Activated naive CD4-positive, alpha-beta T cell treated with anti-CD3 and anti-CD28 coated beads for 36 hours (primary cell): ENCODE measurements around the gene PDE1A. TPM values are rescaled to one million over a fixed set of nuclear protein-coding genes. Genes with fewer than 3 reads are reported as not detected.

Source experiments
- CTCF ChIA-PET: fragments of 350-600 bp; sonication (Branson Sonifier 250); formaldehyde crosslinking; loops from one replicate; lab custom pipeline; 2021; ENCODE audit warnings: antibody characterized with exemption; lab: Charles Lee
- DNase-seq: peaks from one replicate; pipeline ENCODE4 v3.0.0-alpha.2; 2020
- H3K27ac Mint-ChIP-seq: one replicate; pipeline ENCODE4 v1.8.0; 2021; ENCODE audit warnings: mild to moderate bottlenecking, mixed read lengths
- H3K27me3 Mint-ChIP-seq: one replicate; pipeline ENCODE4 v1.8.0; 2021; ENCODE audit warnings: low read depth, mixed read lengths
- H3K36me3 Mint-ChIP-seq: one replicate; pipeline ENCODE4 v1.8.0; 2021; ENCODE audit warnings: low read depth, mixed read lengths
- H3K4me1 Mint-ChIP-seq: one replicate; pipeline ENCODE4 v1.8.0; 2021; ENCODE audit warnings: low read depth, mixed read lengths
- H3K4me3 Mint-ChIP-seq: one replicate; pipeline ENCODE4 v1.8.0; 2021; ENCODE audit warnings: mild to moderate bottlenecking, moderate library complexity, mixed read lengths
- H3K9me3 Mint-ChIP-seq: one replicate; pipeline ENCODE4 v1.8.0; 2021; ENCODE audit warnings: mixed read lengths
- intact Hi-C: fragments of 100-400 bp; cut with micrococcal nuclease; formaldehyde crosslinking; loops from one replicate; pipeline ENCODE4 v1.15.1; 2023
- total RNA-seq, 2 experiments: library from RNA; stranded (reverse); gene quantifications; one replicate each; pipeline ENCODE4 v1.2.3, GENCODE V29; 2021

The PDE1A gene
- total RNA-seq, 2 experiments from 2014 or later = not detected

- no peaks in the 10 kb centered on the region for H3K9me3 Mint-ChIP-seq
- no peak overlapping the region for H3K27ac Mint-ChIP-seq
- no peak for DNase-seq
- H3K27me3 Mint-ChIP-seq = no peaks in the 10 kb centered on the region
- CTCF ChIA-PET = no interaction called here
- intact Hi-C loops = no loop called here
- no peaks in the 10 kb centered on the region for H3K4me1 Mint-ChIP-seq
- H3K36me3 Mint-ChIP-seq = no peaks in the 10 kb centered on the region
- H3K4me3 Mint-ChIP-seq = no peak overlapping the region
Measured at GRCh38 chr2:182366628-182367027, 60.2 kb downstream of the PDE1A start.

DNA sequence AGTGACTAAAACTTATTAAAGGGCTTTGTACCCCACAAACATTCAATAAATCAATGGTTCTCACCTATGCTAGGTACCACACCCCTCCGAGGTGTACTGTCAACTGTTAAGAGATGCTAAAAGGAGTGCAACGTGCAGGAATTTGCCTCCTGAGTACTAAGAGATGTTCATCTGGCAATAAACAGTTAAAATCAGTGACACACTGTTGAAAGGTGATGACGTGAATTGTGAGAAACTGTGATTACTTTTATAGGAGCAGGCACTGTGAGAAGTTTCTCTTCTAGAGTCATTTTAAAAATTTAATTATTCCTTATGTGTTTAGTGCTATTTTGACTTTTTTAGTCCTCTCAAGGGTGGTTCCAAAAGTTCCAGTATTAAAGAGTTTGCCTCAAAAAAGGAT, 61.0 kb downstream of the PDE1A start:
- no peak overlapping the region for H3K4me3 Mint-ChIP-seq
- H3K9me3 Mint-ChIP-seq = no peaks in the 10 kb centered on the region
- CTCF ChIA-PET = no interaction called here
- H3K27me3 Mint-ChIP-seq = no peaks in the 10 kb centered on the region
- no peaks in the 10 kb centered on the region for H3K4me1 Mint-ChIP-seq
- DNase-seq = no peak
- intact Hi-C loops = no loop called here
- no peak overlapping the region for H3K27ac Mint-ChIP-seq
- H3K36me3 Mint-ChIP-seq = no peaks in the 10 kb centered on the region

DNA sequence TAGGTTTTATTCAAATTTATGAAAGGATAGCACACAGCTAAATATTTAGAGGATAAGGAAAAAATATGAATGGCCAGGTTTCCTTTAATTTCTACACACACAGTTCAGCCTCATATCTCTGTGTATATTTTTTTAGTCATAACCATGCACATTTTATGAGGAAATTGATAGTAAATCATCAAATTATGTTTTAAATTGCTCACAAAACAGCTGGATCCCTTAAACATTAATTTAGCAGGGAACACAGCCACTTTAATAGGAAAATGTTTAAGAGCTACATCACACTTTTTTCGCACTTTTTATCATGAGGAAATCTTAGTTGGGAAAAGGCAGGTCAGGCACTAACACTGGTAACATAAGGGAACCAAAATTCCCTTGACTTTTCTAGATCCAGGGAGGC, 65.4 kb downstream of the PDE1A start:
- H3K36me3 Mint-ChIP-seq = no peaks in the 10 kb centered on the region
- no peaks in the 10 kb centered on the region for H3K4me1 Mint-ChIP-seq
- no peak overlapping the region for H3K4me3 Mint-ChIP-seq
- CTCF ChIA-PET = no interaction called here
- H3K27ac Mint-ChIP-seq = no peak overlapping the region
- DNase-seq = no peak
- no peaks in the 10 kb centered on the region for H3K27me3 Mint-ChIP-seq
- no peaks in the 10 kb centered on the region for H3K9me3 Mint-ChIP-seq
- intact Hi-C loops = no loop called here

GRCh38 chr2:182360663-182361260, 66.1 kb downstream of the PDE1A start:
- Mint-ChIP-seq H3K36me3 (no peaks in the 10 kb centered on the region), H3K27ac (no peak overlapping the region)
- intact Hi-C loops = no loop called here

DNA sequence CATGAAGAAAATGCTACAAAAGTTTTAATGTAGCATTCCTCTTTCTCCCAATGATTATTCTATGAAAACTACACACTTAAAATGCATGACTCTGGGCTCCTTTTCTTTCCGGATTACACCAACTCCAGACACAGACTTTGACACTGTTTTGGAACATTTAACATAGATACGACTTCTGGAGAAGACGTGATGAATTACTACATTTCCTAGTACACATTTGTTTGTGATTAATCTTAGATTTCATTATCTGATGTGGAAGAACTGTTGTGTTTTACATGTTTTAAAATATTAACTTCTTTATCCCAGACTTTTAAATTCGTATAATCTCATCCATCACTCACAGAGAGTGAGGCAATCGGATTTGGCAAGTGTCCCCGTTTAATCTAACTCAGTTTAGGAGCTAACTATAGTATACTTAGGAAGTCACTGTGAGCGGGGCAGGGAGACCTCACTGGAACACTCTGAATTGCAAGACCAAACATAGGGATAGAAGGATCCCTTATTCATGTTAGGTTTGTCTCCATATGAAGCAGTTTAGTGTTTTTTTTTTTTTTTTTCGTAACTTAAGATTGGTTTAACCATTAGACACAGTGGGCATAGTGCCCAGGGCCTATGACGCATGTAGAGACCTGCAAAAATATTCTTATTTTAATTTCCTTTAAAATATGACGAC, 66.7 kb downstream of the PDE1A start:
- no peak overlapping the region for H3K27ac Mint-ChIP-seq
- no peak for DNase-seq
- no peaks in the 10 kb centered on the region for H3K36me3 Mint-ChIP-seq
- no peaks in the 10 kb centered on the region for H3K9me3 Mint-ChIP-seq
- CTCF ChIA-PET = interaction anchor here (0.6 kb wide), 1 partner anchor 1061 kb away, joined by 4 read pairs; no protein-coding TSS in a partner anchor
- intact Hi-C loops = no loop called here
- no peak overlapping the region for H3K4me3 Mint-ChIP-seq
- H3K4me1 Mint-ChIP-seq = no peaks in the 10 kb centered on the region
- no peaks in the 10 kb centered on the region for H3K27me3 Mint-ChIP-seq

More at GRCh38 chr2:182360663-182361260, 66.1 kb downstream of the PDE1A start:
- H3K27me3 Mint-ChIP-seq = no peaks in the 10 kb centered on the region
- H3K4me1 Mint-ChIP-seq = no peaks in the 10 kb centered on the region
- CTCF ChIA-PET = no interaction called here
- DNase-seq = no peak
- no peak overlapping the region for H3K4me3 Mint-ChIP-seq
- H3K9me3 Mint-ChIP-seq = no peaks in the 10 kb centered on the region

DNA sequence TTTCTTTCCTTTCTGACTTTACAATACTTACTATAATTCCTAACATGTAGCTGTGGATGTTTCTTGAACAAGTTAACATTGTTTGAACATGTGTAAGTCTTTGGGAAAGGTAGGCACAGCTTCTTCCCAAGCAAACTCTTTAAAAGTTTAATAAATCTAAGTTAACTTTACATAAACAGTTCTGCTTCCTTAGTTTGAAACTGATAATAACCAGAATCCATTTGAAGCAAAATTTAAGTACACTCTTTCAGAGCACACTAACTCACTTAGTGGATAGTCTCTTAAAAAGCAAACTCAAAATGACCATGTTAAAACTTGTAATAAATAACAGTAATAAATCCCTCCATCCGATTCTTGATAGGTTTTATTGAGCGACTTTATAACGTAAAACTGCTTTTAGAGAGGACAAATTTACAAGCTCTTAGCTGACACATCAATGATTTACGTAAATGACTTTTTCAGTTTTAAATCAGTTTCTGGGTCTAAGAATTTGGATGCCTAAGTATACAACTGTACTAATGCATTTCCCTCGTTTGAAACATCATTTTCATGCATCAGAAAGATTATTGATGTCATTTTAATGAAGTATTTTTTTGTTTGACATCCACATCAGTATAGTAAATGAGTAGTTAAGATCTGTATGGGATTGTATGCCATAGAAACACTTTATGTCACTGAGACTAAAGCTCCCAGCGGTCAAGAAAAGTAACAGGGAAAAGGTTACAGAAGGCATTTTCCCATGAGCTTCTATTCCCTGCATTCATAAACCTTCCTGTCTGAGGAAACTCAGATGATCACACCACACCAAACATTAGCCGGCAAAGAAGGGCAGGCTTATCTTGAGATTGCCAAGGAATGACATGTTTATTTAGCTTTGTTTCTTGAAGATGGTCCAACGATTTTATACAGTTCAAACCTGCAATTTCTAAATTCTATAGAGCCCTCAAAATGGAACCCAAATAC, 67.5 kb downstream of the PDE1A start:
- DNase-seq = no peak
- no peaks in the 10 kb centered on the region for H3K36me3 Mint-ChIP-seq
- CTCF ChIA-PET = no interaction called here
- no peaks in the 10 kb centered on the region for H3K4me1 Mint-ChIP-seq
- no peak overlapping the region for H3K4me3 Mint-ChIP-seq
- intact Hi-C loops = no loop called here
- no peak overlapping the region for H3K27ac Mint-ChIP-seq
- H3K27me3 Mint-ChIP-seq = no peaks in the 10 kb centered on the region
- H3K9me3 Mint-ChIP-seq = no peaks in the 10 kb centered on the region

DNA sequence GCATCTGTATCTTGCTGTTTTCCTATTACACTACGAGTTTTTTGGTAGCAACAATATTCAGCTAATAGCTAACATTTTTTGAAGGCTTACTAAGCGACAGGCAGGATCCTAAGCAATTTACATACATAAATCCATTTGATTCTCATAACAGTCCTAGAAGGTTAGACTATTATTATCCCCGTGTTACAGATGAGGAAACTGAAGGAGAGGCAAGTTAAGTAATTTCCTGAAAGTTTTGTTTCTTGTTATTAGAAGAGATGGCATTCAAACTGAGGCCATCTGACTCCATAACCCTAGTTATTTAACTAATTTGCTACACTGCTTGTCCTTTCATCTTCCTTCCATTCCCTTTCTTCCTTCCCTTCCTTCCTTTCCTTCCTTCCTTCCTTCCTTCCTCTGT, 68.2 kb downstream of the PDE1A start:
- DNase-seq = no peak
- Mint-ChIP-seq H3K9me3 (no peaks in the 10 kb centered on the region), H3K27ac (no peak overlapping the region), H3K36me3 (no peaks in the 10 kb centered on the region), H3K4me1 (no peaks in the 10 kb centered on the region), H3K27me3 (no peaks in the 10 kb centered on the region), H3K4me3 (no peak overlapping the region)
- CTCF ChIA-PET = no interaction called here
- intact Hi-C loops = no loop called here

DNA sequence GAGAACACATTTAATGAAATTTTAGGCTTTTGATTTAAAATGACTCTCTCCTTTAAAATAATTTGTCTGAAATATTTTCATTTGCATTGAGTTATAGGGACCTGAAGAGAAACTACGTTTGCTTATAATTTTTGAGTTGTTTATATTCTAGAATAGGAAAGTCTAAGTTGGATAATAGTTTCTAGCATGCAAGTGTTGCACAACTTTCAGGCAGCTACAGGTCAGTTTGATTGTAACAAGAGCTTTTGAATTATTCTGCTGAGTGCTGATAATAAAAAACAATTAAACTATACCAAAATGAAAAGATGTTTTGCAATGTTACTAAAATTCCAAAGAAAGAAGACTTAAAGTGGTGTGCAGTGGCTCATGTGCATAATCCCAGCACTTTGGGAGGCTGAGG, 71.0 kb downstream of the PDE1A start:
- DNase-seq = no peak
- Mint-ChIP-seq H3K36me3 (no peaks in the 10 kb centered on the region), H3K4me1 (no peaks in the 10 kb centered on the region), H3K27me3 (no peaks in the 10 kb centered on the region), H3K9me3 (no peaks in the 10 kb centered on the region), H3K4me3 (no peak overlapping the region), H3K27ac (no peak overlapping the region)
- intact Hi-C loops = no loop called here
- CTCF ChIA-PET = no interaction called here

- DNase-seq = no peak
- Mint-ChIP-seq H3K4me1 (no peaks in the 10 kb centered on the region), H3K4me3 (no peak overlapping the region), H3K27ac (no peak overlapping the region), H3K27me3 (no peaks in the 10 kb centered on the region), H3K36me3 (no peaks in the 10 kb centered on the region), H3K9me3 (no peaks in the 10 kb centered on the region)
- CTCF ChIA-PET = no interaction called here
- intact Hi-C loops = no loop called here
Measured at GRCh38 chr2:182351427-182351826, 75.4 kb downstream of the PDE1A start.

- H3K4me1 Mint-ChIP-seq = no peaks in the 10 kb centered on the region
- intact Hi-C loops = no loop called here
- no peaks in the 10 kb centered on the region for H3K36me3 Mint-ChIP-seq
- CTCF ChIA-PET = no interaction called here
- no peak for DNase-seq
- H3K27me3 Mint-ChIP-seq = no peaks in the 10 kb centered on the region
- no peak overlapping the region for H3K4me3 Mint-ChIP-seq
- H3K9me3 Mint-ChIP-seq = no peaks in the 10 kb centered on the region
- no peak overlapping the region for H3K27ac Mint-ChIP-seq
Measured at GRCh38 chr2:182349268-182349667, 77.6 kb downstream of the PDE1A start.

GRCh38 chr2:182345384-182345783, 81.5 kb downstream of the PDE1A start:
- intact Hi-C loops = no loop called here
- Mint-ChIP-seq H3K9me3 (no peaks in the 10 kb centered on the region), H3K4me1 (no peaks in the 10 kb centered on the region), H3K36me3 (no peaks in the 10 kb centered on the region), H3K27me3 (no peaks in the 10 kb centered on the region), H3K27ac (no peak overlapping the region), H3K4me3 (no peak overlapping the region)
- CTCF ChIA-PET = no interaction called here
- no peak for DNase-seq

DNA sequence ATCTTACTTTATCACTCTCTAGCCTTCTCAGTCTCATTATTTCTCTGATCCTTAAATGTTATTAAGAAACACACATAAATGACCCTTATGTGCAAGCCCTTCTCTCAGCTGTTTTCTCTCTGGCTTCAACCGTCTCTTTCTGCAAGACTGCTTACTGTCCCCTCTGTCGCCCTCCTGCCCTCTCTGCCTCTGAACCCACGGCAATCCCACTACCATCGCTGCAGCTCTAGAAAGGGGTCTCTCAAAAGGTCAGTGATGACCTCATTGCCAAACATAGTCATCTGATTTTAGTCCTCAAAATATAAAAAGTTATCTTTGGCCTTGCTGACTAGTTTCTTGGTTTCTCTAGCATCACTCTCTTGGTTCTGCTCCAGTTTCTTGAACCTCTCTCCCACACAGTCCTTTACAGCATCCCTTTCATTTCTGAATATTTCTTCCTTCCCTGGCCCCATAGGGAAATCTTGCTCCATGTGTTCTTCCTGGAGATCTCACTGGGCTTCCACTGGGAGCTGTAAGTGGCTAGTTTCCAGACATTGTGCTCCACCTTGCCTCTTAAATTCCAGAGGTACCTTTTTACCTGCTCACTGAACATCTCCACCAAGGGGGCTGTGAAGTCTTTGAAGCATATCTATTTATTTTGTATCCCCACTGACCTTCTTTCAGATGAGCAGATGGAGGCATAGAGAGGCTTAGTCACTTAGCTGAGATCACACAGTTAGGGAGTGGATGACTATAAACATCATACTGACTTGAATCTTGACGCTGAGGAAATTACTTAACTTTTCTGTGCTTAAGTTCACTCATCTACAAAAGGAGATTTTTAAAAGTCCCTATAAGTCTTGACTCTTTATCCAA, 96.2 kb downstream of the PDE1A start:
- peaks cover 3% of the 10 kb centered on the region for H3K9me3 Mint-ChIP-seq
- CTCF ChIA-PET = no interaction called here
- H3K36me3 Mint-ChIP-seq = no peaks in the 10 kb centered on the region
- H3K27ac Mint-ChIP-seq = no peak overlapping the region
- peaks cover 2% of the 10 kb centered on the region for H3K27me3 Mint-ChIP-seq
- intact Hi-C loops = no loop called here
- no peaks in the 10 kb centered on the region for H3K4me1 Mint-ChIP-seq
- no peak overlapping the region for H3K4me3 Mint-ChIP-seq
- DNase-seq = no peak
